ENCODE data around the gene FCN2. TPM values are rescaled to one million over a fixed set of nuclear protein-coding genes. Genes with fewer than 3 reads are reported as not detected.

The FCN2 gene
- total RNA-seq, 4 donors from 2014 or later, result 0.49 TPM; not detected in 3

- intact Hi-C loops (cut with DNase I; ENCODE audit: low total_unique reads), result no loop called here
- no peaks in the 10 kb centered on the region for H3K36me3 ChIP-seq
- no peak for TF ChIP-seq POLR2A (IDR thresholded peaks at IDR 0.05)
- TF ChIP-seq CTCF (IDR thresholded peaks at IDR 0.05), result no peak
- no peaks in the 10 kb centered on the region for H3K4me1 ChIP-seq
- DNase-seq, result no peak
- H3K9me3 ChIP-seq, result no peaks in the 10 kb centered on the region
- H3K27me3 ChIP-seq, result no peaks in the 10 kb centered on the region
- H3K27ac ChIP-seq, result no peak overlapping the region
- H3K4me3 ChIP-seq, result no peak overlapping the region
Measured at GRCh38 chr9:134872482-134873231, 8.0 kb upstream of the FCN2 start.

DNA sequence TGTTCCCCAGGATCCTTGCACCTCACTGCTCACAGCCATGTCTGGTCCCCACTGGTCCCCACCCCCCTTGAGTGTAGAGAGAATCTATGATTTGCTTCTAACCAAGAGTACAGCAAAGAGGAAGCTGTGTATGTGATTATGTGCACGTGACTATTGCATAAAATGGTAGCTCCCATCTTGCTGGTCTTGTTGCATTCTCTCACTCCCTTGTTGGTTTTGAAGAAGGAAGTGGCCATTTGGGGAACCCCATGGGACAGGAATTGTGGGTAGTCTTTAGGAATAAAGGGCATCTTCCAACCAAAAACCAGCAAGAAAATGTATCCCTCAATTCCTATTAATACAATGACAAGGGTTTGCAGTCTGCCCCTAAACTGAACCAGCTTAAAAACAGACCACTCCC is 5.2 kb upstream of the FCN2 start:
- no peaks in the 10 kb centered on the region for H3K27me3 ChIP-seq
- no peak overlapping the region for H3K27ac ChIP-seq
- H3K9me3 ChIP-seq, result no peaks in the 10 kb centered on the region
- H3K4me1 ChIP-seq, result no peaks in the 10 kb centered on the region
- no peak overlapping the region for H3K4me3 ChIP-seq
- no peak for DNase-seq
- no peaks in the 10 kb centered on the region for H3K36me3 ChIP-seq
- intact Hi-C loops (cut with DNase I; ENCODE audit: low total_unique reads), result no loop called here
- TF ChIP-seq POLR2A (IDR thresholded peaks at IDR 0.05), result no peak
- TF ChIP-seq CTCF (IDR thresholded peaks at IDR 0.05), result no peak

DNA sequence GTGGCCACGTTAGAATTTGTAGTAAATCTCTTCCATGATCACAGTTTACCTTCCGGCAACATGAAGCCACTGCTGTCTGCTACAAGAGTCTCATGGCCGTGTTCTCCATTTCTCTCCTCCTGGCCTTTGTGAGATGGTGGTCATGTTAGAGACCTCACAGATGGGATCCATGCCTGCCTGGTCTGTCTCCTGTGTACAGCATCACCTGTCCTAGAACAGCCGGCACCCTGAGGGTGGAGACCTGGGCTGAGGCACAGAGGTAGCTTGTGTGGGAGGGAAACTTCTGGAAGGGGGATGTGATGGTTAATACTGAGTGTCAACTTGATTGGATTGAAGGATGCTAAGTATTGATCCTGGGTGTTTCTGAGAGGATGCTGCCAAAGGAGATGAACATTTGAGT is 3.1 kb upstream of the FCN2 start:
- H3K27me3 ChIP-seq, result no peaks in the 10 kb centered on the region
- no peaks in the 10 kb centered on the region for H3K4me1 ChIP-seq
- H3K9me3 ChIP-seq, result no peaks in the 10 kb centered on the region
- no peak for TF ChIP-seq CTCF (IDR thresholded peaks at IDR 0.05)
- TF ChIP-seq POLR2A (IDR thresholded peaks at IDR 0.05), result no peak
- DNase-seq, result no peak
- no peak overlapping the region for H3K27ac ChIP-seq
- no peak overlapping the region for H3K4me3 ChIP-seq
- intact Hi-C loops (cut with DNase I; ENCODE audit: low total_unique reads), result no loop called here
- H3K36me3 ChIP-seq, result no peaks in the 10 kb centered on the region

DNA sequence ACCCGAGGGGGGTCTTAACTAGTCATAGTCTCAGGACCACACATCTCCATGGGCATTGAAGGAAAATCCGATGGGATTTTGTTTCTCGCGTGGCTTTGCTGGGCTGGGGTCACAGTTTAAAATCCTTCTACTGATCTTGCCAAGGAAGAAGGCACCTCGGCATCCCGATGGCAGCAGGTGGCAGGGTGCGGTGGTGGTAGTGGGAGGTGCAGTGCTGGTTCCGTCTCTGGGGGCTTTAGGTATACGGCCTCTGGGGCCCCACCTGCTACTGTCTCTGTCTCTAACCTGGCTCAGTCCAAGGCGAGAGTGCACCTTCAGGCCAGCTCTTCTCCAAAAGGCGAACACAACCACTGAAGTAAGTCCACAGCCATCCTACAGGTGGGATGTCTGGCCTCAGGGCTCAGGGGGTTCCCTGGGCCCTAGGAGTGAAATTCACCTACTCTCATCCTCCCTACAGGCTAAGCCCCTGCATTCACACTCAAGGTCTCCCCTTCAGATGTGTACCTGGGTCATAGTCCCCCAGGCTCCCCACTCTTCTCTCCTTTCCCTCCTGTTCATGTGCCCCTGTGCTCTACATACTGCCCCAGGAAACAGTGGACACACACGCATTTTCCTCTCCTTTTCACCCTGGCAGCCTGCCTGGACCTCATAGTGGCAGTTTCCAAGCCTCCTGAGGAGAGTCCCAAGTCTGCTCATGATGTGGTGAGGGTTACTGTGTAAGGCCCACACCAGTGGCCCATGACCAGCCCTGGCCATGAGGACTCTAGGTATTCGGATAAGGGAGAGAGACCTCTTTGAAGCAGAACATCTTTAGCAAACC is 736 bp upstream of the FCN2 start:
- Histone ChIP-seq H3K4me3 (no peak overlapping the region), H3K27me3 (no peaks in the 10 kb centered on the region), H3K4me1 (no peaks in the 10 kb centered on the region), H3K36me3 (no peaks in the 10 kb centered on the region), H3K9me3 (no peaks in the 10 kb centered on the region), H3K27ac (no peak overlapping the region)
- TF ChIP-seq POLR2A (IDR thresholded peaks at IDR 0.05) (no peak), CTCF (IDR thresholded peaks at IDR 0.05) (no peak)
- DNase-seq, result no peak
- intact Hi-C loops (cut with DNase I; ENCODE audit: low total_unique reads), result no loop called here

DNA sequence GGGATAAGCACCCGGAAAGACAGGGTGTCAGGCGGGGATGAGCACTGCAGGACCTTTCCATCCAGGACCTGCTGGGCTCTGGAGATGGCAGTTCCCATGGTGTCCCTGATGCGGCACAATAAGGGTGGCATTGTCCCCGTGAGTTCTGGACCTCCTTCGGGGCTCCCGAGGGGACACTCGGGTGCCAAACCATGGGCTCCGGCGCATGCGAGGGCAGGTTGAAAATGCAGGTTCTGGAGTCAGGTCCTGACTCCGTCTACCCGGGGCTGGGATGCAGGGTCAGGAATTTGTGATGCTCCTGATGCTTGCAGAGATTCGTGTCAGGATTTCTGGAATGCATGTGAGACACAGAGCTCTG is 682 bp downstream of the FCN2 start:
- no peak overlapping the region for H3K4me3 ChIP-seq
- DNase-seq, result no peak
- no peaks in the 10 kb centered on the region for H3K27me3 ChIP-seq
- TF ChIP-seq POLR2A (IDR thresholded peaks at IDR 0.05), result no peak
- TF ChIP-seq CTCF (IDR thresholded peaks at IDR 0.05), result no peak
- no peak overlapping the region for H3K27ac ChIP-seq
- intact Hi-C loops (cut with DNase I; ENCODE audit: low total_unique reads), result no loop called here
- no peaks in the 10 kb centered on the region for H3K9me3 ChIP-seq
- no peaks in the 10 kb centered on the region for H3K4me1 ChIP-seq
- H3K36me3 ChIP-seq, result no peaks in the 10 kb centered on the region
